C4-2B (cell line): Measurements from ENCODE around the gene PHKA1.

Experiments
- ZFX ChIP-seq: fragments of 450-650 bp; IDR thresholded peaks from 2 replicates; pipeline ENCODE4 v1.6.1; 2017
- TF ChIP-seq, protein P1 (sequence below): fragments of 450-650 bp; conservative IDR thresholded peaks from 2 replicates; pipeline ENCODE4 v1.5.1; 2017; ENCODE audit warnings: mild to moderate bottlenecking

DNA sequence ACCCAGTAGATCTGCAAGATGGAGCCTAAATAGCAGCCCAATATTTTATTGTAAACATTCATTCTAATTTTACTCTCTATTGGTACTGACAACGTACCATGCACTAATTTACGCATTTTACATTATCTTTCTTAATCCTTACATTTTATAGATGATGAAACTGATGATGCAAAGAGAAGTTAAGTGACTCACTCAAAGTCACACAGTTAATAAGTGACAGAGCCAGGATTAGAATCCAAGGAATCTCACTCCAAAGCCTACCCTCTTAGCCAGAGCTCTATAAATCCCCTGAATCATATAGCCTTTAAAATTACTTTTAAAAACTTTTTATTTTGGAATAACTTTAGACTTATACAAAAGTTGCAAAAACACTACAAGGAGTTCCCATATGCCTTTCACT, 37.6 kb downstream of the PHKA1 start:
- TF ChIP-seq, protein P1, sequence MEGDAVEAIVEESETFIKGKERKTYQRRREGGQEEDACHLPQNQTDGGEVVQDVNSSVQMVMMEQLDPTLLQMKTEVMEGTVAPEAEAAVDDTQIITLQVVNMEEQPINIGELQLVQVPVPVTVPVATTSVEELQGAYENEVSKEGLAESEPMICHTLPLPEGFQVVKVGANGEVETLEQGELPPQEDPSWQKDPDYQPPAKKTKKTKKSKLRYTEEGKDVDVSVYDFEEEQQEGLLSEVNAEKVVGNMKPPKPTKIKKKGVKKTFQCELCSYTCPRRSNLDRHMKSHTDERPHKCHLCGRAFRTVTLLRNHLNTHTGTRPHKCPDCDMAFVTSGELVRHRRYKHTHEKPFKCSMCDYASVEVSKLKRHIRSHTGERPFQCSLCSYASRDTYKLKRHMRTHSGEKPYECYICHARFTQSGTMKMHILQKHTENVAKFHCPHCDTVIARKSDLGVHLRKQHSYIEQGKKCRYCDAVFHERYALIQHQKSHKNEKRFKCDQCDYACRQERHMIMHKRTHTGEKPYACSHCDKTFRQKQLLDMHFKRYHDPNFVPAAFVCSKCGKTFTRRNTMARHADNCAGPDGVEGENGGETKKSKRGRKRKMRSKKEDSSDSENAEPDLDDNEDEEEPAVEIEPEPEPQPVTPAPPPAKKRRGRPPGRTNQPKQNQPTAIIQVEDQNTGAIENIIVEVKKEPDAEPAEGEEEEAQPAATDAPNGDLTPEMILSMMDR: no peak
- no peak for TF ChIP-seq ZFX
